ENCODE results near the gene PLXNB2.

The PLXNB2 gene

GRCh38 chr22:50310949-50311444 is 3.6 kb upstream of the PLXNB2 start:
- no peak for DNase-seq

GRCh38 chr22:50310031-50310722 is 2.7 kb upstream of the PLXNB2 start:
- DNase-seq, result no peak

- DNase-seq, result no peak
Observed at GRCh38 chr22:50309601-50309991, 2.1 kb upstream of the PLXNB2 start.

- DNase-seq, result no peak
Observed at GRCh38 chr22:50308986-50309600, 1.6 kb upstream of the PLXNB2 start.

GRCh38 chr22:50308597-50308935 is 1.1 kb upstream of the PLXNB2 start:
- no peak for DNase-seq

- no peak for DNase-seq
Observed at GRCh38 chr22:50307890-50308596, 597 bp upstream of the PLXNB2 start.

GRCh38 chr22:50305923-50306566 is 1.4 kb downstream of the PLXNB2 start:
- no peak for DNase-seq

- DNase-seq, result no peak
Observed at GRCh38 chr22:50305393-50305922, 2.0 kb downstream of the PLXNB2 start.

- no peak for DNase-seq
Observed at GRCh38 chr22:50304528-50305392, 2.7 kb downstream of the PLXNB2 start.

GRCh38 chr22:50303848-50304527 is 3.5 kb downstream of the PLXNB2 start:
- no peak for DNase-seq

- DNase-seq, result no peak
Observed at GRCh38 chr22:50303515-50303847, 4.0 kb downstream of the PLXNB2 start.

GRCh38 chr22:50302564-50302963 is 4.9 kb downstream of the PLXNB2 start:
- no peak for DNase-seq

GRCh38 chr22:50302041-50302541 is 5.4 kb downstream of the PLXNB2 start:
- DNase-seq, result no peak

GRCh38 chr22:50301581-50301991 is 5.9 kb downstream of the PLXNB2 start:
- no peak for DNase-seq

- DNase-seq, result no peak
Observed at GRCh38 chr22:50300620-50301257, 6.7 kb downstream of the PLXNB2 start.

GRCh38 chr22:50299785-50300619 is 7.4 kb downstream of the PLXNB2 start:
- no peak for DNase-seq

GRCh38 chr22:50298937-50299784 is 8.3 kb downstream of the PLXNB2 start:
- DNase-seq, result no peak

- no peak for DNase-seq
Observed at GRCh38 chr22:50298266-50298637, 9.2 kb downstream of the PLXNB2 start.

Data from activated CD4-positive, alpha-beta T cell treated with anti-CD3 and anti-CD28 coated beads, Interleukin-2, amount 50 U/mL, for 4 hours (primary cell).